ENCODE measurements around the gene GFOD2.

DNA sequence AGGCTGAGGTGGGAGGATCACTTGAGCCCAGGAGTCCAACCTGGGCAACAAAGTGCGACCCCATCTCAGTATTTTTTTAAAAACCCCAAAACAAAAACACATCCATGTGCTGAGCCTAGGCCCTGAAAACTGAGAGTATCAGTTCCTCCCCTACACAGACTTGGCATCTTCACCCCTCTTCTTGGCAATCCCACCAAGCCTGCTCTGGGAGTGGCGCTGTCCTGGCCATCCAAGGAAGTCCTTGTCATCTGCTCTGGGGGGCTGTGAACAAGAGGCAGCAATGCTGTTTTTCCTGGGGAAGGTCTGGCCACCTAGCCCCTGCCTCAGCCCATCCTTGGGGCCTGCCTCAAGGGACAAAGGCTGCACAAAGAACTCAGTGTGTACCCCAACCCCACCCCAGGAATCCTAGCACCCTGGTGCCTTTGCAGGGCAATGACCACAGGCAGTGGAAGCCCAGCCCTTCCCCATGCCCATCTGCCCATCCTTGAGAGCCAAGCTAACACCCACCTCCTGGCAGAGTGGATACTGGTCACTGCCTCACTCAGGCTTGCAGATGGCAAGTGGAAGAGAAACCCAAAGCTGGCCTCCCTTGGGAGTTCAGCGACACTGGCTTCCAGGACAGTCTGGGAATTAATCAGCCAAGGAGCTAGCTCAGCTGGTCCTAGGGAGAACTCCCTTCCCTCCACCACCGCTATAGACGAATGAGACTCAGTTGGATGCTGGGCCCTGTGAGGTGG lies 14.8 kb upstream of the GFOD2 start:
- TF ChIP-seq, protein P1, sequence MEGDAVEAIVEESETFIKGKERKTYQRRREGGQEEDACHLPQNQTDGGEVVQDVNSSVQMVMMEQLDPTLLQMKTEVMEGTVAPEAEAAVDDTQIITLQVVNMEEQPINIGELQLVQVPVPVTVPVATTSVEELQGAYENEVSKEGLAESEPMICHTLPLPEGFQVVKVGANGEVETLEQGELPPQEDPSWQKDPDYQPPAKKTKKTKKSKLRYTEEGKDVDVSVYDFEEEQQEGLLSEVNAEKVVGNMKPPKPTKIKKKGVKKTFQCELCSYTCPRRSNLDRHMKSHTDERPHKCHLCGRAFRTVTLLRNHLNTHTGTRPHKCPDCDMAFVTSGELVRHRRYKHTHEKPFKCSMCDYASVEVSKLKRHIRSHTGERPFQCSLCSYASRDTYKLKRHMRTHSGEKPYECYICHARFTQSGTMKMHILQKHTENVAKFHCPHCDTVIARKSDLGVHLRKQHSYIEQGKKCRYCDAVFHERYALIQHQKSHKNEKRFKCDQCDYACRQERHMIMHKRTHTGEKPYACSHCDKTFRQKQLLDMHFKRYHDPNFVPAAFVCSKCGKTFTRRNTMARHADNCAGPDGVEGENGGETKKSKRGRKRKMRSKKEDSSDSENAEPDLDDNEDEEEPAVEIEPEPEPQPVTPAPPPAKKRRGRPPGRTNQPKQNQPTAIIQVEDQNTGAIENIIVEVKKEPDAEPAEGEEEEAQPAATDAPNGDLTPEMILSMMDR (IDR thresholded peaks at IDR 0.05 in 8 of 11, conservative IDR thresholded peaks at IDR 0.05 in 3 of 11), result no peak
- no peak for TF ChIP-seq POLR2AphosphoS5 (IDR thresholded peaks at IDR 0.05)
